G401 (cell line): ENCODE measurements around the gene THBD. TPM values are rescaled to one million over a fixed set of nuclear protein-coding genes. Genes with fewer than 3 reads are reported as not detected.

Source experiments
- DNase-seq: peaks from one replicate; pipeline ENCODE4 v3.0.0-alpha.2; 2015; ENCODE audit warnings: low spot score
- in situ Hi-C: cut with HindIII; loops from 2 replicates; pipeline ENCODE4 v1.10.0; 2016; ENCODE audit warnings: low sequenced_read_pairs, mixed read lengths
- total RNA-seq: library from RNA; depleted of rRNA; stranded (reverse); fragments of >200 nt; shearing (Covaris generic); gene quantifications from 2 replicates; pipeline ENCODE4 v1.2.3, GENCODE V29; 2014; rRNA removed

The THBD gene
- total RNA-seq, 1 experiment from 2014 or later = not detected

GRCh38 chr20:23000232-23000947 is 49.1 kb downstream of the THBD start:
- no peak for DNase-seq
- in situ Hi-C loops = no loop called here

- in situ Hi-C loops = no loop called here
- DNase-seq = no peak
Measured at GRCh38 chr20:22999756-23000155, 49.7 kb downstream of the THBD start.

DNA sequence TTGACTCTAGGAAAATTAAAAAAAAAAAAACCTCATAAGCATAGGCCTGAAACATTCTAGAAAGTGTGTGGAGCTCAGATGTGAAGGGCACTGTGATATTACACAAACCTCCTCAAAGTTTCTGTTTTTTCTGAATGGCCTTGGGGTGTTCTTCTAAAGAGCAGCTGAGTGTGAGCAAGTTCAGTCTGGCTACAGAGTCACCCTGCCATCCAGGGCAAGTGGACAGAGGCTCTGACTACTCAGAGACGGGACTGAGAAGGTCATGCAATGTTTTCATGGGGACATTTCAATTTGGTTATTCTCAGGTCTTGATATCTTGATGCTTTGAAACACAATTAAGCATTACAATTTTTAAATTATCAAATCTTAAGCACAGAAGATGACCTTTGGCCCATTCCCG is 51.0 kb downstream of the THBD start:
- in situ Hi-C loops = no loop called here

DNA sequence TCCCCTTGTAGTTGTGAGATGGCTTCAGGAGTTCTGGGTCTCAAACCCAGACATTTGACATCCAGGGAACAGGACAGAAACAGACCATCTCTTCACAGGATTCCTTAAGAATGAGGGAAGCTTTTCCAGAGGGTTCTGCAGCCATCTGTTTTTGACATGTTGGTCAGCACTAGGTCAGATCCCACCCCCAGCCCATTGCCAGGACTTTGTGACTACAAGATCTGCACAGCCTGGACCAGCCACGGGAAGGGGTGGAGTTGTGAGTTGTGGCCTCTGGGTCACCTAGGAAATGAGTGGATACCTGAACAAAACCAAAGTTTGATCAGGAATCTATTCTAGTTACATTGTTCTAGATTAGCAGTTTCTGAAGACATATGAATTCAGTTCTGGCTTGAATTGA is 53.5 kb downstream of the THBD start:
- in situ Hi-C loops = no loop called here
- DNase-seq = no peak

More for the DNA sequence above, 51.0 kb downstream of the THBD start:
- DNase-seq = no peak

Other genes with a start within 250 kb of the THBD start
- not detected in 2 replicates for gene SSTR4, start 14.4 kb downstream of the THBD start, total RNA-seq
- gene CD93, start 36.7 kb upstream of the THBD start, total RNA-seq = not detected in 2 replicates